Liver (tissue), 3 donors: ENCODE results near the gene DHX35.
A peak's percentile ranks its signal among the peaks of the same experiment; 100 is the strongest.

Experiments used
- SP1 ChIP-seq: IDR thresholded peaks from 2 replicates; pipeline ENCODE4 v1.6.1; 2018; ENCODE audit warnings: antibody characterized with exemption, mild to moderate bottlenecking
- TAF1 ChIP-seq: conservative IDR thresholded peaks from 2 replicates; pipeline ENCODE4 v1.6.1; 2016; ENCODE audit warnings: antibody characterized with exemption, mild to moderate bottlenecking
- TF ChIP-seq, protein P1 (sequence below): fragments of 150-350 bp; IDR thresholded peaks from 2 replicates; pipeline ENCODE4 v1.5.1; 2017; ENCODE audit warnings: improper control_type of control experiment, low read depth, low read length; ENCODE audit not compliant: missing input control
- TF ChIP-seq, protein P2 (sequence below): IDR thresholded peaks from 2 replicates; pipeline ENCODE4 v1.6.1; 2016; ENCODE audit warnings: antibody characterized with exemption
- TF ChIP-seq, protein P3 (sequence below): IDR thresholded peaks from 2 replicates; pipeline ENCODE4 v1.6.1; 2016; ENCODE audit warnings: antibody characterized with exemption, mild to moderate bottlenecking
- TF ChIP-seq, protein P4 (sequence below): IDR thresholded peaks from 2 replicates; pipeline ENCODE4 v1.6.1; 2016; ENCODE audit warnings: antibody characterized with exemption
- donor health status: healthy.
- donor health status: healthy.

DNA sequence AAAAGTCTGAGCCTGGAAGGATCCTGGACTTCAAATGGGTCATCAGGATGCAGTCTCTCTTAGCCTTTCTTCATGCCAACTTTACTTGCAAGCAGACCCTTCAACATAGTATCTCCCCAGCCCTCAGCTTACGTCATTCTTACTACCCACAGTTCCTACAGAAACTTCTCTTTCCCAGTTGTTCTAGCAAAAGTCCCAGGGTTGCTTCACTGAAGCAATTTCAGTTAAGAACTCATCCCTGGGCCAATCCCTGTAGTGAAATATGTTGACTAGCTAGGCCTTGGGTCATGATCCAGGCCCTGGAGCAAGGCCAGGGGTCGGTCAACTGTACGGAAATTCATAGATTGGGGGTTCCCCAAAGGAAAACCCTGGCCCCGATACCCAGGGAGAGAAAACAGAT lies 44.5 kb upstream of the DHX35 start:
- TF ChIP-seq, protein P1, sequence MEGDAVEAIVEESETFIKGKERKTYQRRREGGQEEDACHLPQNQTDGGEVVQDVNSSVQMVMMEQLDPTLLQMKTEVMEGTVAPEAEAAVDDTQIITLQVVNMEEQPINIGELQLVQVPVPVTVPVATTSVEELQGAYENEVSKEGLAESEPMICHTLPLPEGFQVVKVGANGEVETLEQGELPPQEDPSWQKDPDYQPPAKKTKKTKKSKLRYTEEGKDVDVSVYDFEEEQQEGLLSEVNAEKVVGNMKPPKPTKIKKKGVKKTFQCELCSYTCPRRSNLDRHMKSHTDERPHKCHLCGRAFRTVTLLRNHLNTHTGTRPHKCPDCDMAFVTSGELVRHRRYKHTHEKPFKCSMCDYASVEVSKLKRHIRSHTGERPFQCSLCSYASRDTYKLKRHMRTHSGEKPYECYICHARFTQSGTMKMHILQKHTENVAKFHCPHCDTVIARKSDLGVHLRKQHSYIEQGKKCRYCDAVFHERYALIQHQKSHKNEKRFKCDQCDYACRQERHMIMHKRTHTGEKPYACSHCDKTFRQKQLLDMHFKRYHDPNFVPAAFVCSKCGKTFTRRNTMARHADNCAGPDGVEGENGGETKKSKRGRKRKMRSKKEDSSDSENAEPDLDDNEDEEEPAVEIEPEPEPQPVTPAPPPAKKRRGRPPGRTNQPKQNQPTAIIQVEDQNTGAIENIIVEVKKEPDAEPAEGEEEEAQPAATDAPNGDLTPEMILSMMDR = no peak
- TF ChIP-seq, protein P2, sequence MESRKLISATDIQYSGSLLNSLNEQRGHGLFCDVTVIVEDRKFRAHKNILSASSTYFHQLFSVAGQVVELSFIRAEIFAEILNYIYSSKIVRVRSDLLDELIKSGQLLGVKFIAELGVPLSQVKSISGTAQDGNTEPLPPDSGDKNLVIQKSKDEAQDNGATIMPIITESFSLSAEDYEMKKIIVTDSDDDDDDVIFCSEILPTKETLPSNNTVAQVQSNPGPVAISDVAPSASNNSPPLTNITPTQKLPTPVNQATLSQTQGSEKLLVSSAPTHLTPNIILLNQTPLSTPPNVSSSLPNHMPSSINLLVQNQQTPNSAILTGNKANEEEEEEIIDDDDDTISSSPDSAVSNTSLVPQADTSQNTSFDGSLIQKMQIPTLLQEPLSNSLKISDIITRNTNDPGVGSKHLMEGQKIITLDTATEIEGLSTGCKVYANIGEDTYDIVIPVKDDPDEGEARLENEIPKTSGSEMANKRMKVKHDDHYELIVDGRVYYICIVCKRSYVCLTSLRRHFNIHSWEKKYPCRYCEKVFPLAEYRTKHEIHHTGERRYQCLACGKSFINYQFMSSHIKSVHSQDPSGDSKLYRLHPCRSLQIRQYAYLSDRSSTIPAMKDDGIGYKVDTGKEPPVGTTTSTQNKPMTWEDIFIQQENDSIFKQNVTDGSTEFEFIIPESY = no peak
- TF ChIP-seq, protein P3, sequence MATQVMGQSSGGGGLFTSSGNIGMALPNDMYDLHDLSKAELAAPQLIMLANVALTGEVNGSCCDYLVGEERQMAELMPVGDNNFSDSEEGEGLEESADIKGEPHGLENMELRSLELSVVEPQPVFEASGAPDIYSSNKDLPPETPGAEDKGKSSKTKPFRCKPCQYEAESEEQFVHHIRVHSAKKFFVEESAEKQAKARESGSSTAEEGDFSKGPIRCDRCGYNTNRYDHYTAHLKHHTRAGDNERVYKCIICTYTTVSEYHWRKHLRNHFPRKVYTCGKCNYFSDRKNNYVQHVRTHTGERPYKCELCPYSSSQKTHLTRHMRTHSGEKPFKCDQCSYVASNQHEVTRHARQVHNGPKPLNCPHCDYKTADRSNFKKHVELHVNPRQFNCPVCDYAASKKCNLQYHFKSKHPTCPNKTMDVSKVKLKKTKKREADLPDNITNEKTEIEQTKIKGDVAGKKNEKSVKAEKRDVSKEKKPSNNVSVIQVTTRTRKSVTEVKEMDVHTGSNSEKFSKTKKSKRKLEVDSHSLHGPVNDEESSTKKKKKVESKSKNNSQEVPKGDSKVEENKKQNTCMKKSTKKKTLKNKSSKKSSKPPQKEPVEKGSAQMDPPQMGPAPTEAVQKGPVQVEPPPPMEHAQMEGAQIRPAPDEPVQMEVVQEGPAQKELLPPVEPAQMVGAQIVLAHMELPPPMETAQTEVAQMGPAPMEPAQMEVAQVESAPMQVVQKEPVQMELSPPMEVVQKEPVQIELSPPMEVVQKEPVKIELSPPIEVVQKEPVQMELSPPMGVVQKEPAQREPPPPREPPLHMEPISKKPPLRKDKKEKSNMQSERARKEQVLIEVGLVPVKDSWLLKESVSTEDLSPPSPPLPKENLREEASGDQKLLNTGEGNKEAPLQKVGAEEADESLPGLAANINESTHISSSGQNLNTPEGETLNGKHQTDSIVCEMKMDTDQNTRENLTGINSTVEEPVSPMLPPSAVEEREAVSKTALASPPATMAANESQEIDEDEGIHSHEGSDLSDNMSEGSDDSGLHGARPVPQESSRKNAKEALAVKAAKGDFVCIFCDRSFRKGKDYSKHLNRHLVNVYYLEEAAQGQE = no peak
- peak; percentile 24 for TF ChIP-seq SP1
- TF ChIP-seq TAF1 = no peak
- TF ChIP-seq, protein P4, sequence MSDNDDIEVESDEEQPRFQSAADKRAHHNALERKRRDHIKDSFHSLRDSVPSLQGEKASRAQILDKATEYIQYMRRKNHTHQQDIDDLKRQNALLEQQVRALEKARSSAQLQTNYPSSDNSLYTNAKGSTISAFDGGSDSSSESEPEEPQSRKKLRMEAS = no peak
